MM.1S (cell line): ENCODE measurements around the gene P2RX2.

Source experiments
- EZH2 ChIP-seq: fragments of 300-600 bp; sonication (generic); optimal IDR thresholded peaks from 2 replicates; pipeline ENCODE3; 2017; ENCODE audit warnings: low read depth, mild to moderate bottlenecking, antibody characterized with exemption, low read length, mixed read lengths
- EZH2phosphoT487 ChIP-seq: fragments of 300-600 bp; sonication (generic); IDR thresholded peaks from 2 replicates; pipeline ENCODE4 v1.6.1; 2018; ENCODE audit warnings: antibody characterized with exemption, low read length
- TF ChIP-seq, protein P1 (sequence below): fragments of 300-600 bp; sonication (generic); IDR thresholded peaks from 2 replicates; pipeline ENCODE4 v1.5.1; 2016; ENCODE audit warnings: antibody characterized with exemption, low read length, mixed read lengths

DNA sequence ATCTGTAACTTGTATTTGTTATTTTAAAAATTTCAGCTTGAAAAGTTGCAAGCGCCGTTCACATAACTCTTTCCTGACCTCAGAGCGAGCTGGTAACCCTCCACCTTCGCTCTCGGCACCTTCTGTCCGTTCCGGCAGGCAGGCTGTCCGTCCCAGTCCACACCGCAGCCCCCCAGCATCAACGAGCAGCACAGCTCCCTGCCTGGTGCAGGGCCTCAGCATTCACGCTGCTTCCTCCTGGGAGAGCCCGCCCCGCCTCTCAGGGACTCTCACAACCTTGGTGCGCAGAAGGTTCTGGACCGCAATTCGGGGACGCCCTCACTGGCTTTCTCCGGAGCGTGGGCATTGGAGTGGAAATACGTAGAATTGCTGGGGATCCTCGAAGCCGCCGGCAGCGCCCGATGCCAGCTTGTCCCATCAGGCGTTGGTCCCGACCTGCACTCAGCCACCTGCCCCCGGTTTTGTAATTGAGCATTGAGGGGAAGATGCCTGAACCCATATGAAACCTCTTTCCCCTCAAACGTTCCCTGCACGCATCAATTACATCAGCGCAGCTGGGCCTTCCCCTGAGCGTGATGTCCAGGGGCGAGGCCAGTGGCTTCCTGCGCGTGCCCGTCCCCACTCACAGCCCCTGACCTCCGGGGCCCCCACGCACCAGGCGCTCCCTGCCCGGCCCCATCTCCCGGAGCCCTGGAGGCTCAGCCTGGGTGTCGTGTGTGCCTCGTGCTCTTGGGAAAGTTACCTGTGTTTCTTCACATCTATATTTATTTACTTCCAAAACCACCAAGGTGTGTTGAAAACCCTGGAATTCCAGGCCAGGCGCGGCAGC lies 27.3 kb upstream of the P2RX2 start:
- TF ChIP-seq EZH2 (no peak), EZH2phosphoT487 (no peak)
- TF ChIP-seq, protein P1, sequence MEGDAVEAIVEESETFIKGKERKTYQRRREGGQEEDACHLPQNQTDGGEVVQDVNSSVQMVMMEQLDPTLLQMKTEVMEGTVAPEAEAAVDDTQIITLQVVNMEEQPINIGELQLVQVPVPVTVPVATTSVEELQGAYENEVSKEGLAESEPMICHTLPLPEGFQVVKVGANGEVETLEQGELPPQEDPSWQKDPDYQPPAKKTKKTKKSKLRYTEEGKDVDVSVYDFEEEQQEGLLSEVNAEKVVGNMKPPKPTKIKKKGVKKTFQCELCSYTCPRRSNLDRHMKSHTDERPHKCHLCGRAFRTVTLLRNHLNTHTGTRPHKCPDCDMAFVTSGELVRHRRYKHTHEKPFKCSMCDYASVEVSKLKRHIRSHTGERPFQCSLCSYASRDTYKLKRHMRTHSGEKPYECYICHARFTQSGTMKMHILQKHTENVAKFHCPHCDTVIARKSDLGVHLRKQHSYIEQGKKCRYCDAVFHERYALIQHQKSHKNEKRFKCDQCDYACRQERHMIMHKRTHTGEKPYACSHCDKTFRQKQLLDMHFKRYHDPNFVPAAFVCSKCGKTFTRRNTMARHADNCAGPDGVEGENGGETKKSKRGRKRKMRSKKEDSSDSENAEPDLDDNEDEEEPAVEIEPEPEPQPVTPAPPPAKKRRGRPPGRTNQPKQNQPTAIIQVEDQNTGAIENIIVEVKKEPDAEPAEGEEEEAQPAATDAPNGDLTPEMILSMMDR: no peak
